ENCODE data around the gene DENND5A. TPM values are rescaled to one million over a fixed set of nuclear protein-coding genes. Genes with fewer than 3 reads are reported as not detected.

DENND5A gene
- total RNA-seq, 1 donor, result 152 TPM

DNA sequence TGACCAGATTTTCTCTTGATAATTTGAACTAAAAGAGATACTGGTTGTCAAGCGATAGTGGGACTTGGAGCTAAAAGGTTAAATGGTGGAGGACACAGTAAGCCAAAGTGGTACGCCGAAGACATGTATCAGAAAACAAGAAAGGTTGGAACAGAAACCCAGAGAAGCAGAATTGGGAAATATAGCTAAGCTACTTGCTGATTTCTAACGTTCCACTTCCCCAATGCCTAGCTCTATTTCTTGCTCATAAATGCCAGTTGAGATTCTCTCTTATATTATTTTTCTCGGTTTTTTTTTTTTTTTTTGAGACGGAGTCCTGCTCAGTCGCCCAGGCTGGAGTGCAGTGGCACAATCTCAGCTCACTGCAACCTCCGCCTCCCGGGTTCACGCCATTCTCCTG is 36.6 kb upstream of the DENND5A start:
- H3K4me3 ChIP-seq (ENCODE audit: low read depth, low read length), result no peak overlapping the region
- TF ChIP-seq, protein P1, sequence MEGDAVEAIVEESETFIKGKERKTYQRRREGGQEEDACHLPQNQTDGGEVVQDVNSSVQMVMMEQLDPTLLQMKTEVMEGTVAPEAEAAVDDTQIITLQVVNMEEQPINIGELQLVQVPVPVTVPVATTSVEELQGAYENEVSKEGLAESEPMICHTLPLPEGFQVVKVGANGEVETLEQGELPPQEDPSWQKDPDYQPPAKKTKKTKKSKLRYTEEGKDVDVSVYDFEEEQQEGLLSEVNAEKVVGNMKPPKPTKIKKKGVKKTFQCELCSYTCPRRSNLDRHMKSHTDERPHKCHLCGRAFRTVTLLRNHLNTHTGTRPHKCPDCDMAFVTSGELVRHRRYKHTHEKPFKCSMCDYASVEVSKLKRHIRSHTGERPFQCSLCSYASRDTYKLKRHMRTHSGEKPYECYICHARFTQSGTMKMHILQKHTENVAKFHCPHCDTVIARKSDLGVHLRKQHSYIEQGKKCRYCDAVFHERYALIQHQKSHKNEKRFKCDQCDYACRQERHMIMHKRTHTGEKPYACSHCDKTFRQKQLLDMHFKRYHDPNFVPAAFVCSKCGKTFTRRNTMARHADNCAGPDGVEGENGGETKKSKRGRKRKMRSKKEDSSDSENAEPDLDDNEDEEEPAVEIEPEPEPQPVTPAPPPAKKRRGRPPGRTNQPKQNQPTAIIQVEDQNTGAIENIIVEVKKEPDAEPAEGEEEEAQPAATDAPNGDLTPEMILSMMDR (IDR thresholded peaks at IDR 0.05; ENCODE audit: insufficient read depth, low read depth, low read length), result no peak
- no peak for DNase-seq (ENCODE audit: low read depth)

DNA sequence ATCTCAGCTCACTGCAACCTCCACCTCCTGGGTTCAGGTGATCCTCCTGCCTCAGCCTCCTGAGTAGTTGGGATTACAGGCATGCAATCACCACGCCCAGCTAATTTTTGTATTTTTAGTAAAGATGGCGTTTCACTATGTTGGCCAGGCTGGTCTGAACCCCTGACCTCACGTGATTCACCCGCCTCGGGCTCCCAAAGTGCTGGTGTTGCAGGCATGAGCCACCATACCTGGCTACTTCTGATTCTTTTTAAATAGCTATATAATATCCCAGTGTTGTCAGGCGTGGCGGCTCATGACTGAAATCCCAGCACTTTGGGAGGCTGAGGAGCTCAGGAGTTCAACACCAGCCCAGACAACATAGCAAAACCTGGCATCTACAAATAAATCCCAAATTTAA is 28.5 kb upstream of the DENND5A start:
- no peak for DNase-seq (ENCODE audit: low read depth)
- no peak overlapping the region for H3K4me3 ChIP-seq (ENCODE audit: low read depth, low read length)
- TF ChIP-seq, protein P1 (IDR thresholded peaks at IDR 0.05; ENCODE audit: insufficient read depth, low read depth, low read length), result no peak

- TF ChIP-seq, protein P1 (IDR thresholded peaks at IDR 0.05; ENCODE audit: insufficient read depth, low read depth, low read length), result no peak
- no peak overlapping the region for H3K4me3 ChIP-seq (ENCODE audit: low read depth, low read length)
- DNase-seq (ENCODE audit: low read depth), result no peak
Observed at GRCh38 chr11:9285850-9286587, 20.9 kb upstream of the DENND5A start.

GRCh38 chr11:9280655-9281301 is 15.6 kb upstream of the DENND5A start:
- no peak overlapping the region for H3K4me3 ChIP-seq (ENCODE audit: low read depth, low read length)
- peak; percentile 75 for DNase-seq (ENCODE audit: low read depth)
- TF ChIP-seq, protein P1 (IDR thresholded peaks at IDR 0.05; ENCODE audit: insufficient read depth, low read depth, low read length), result no peak

GRCh38 chr11:9277176-9277575 is 12.0 kb upstream of the DENND5A start:
- no peak overlapping the region for H3K4me3 ChIP-seq (ENCODE audit: low read depth, low read length)
- TF ChIP-seq, protein P1 (IDR thresholded peaks at IDR 0.05; ENCODE audit: insufficient read depth, low read depth, low read length), result no peak
- no peak for DNase-seq (ENCODE audit: low read depth)

DNA sequence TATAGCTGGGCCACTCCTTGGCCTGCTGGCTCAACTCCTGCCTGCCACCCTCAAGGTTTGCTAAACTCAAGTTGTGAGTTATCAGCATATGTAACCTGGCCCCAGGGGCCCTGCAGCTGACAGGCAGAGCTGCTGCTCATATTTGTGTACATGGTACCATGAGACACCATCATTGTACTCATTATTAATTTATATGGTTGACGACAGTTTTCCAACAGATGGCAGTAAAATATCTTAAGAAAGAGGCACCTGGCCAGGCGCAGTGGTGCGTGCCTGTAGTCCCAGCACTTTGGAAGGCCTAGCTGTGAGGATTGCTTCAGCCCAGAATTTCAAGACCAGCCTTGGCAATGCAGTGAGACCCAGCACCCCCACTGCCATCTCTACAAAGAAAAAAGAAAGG is 11.4 kb upstream of the DENND5A start:
- H3K4me3 ChIP-seq (ENCODE audit: low read depth, low read length), result no peak overlapping the region
- TF ChIP-seq, protein P1 (IDR thresholded peaks at IDR 0.05; ENCODE audit: insufficient read depth, low read depth, low read length), result no peak
- DNase-seq (ENCODE audit: low read depth), result no peak

Data from fibroblast of villous mesenchyme (primary cell).